GM18520 (cell line): ENCODE results near the gene SOX10.

Source experiments
- ATAC-seq: cut with Tn5 transposase; IDR thresholded peaks from one replicate; pipeline ENCODE4 v1.9.1; 2021; ENCODE audit not compliant: unreplicated experiment

The SOX10 gene

DNA sequence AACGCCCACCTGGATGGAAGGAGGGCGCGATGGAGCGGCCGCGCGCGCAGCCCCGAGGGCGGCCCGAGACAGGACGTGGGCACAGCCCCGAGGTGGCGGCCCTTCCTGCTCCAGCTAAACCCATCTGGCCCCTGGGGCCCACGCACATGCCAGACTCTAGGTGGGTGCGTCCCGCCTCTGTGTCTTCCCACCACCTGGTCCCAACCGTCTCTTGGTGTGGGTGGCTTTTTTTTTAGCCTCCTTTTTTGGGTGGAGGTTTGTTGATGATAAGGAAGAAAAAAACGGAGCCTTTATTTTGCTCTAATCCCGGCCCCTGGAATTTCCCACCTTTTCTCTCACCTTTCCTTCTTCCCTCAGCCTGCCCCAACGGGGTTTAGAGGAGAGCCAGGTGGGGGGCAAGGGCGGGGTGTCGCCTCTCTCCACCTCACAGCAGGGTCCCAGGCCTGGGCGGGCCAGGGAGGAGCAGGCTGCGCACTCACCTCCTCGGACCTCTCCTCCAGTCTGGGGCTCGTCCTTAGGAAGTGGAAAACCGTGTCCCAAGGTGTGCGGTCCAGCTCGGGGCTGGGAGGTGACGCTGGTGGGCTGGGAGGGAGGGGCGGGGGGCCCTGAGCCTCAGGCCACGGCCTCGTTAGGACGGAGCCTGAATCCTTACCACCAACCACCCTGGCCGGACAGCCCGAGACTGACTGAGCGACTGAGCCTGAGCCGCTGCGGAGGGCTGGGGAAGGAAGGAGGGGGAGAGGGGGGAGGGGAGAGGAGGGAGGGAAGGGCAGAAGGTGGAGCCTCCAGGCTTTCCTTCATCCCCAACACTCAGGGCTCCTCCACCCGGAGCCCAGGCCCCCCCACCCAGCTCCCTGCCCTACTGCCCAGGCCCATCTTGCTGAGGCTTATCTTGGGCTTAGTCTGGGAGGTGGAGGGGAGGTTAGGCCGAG, at the start of gene SOX10:
TSS of gene SOX10 (minus strand) at position 696 of the 932 bp plus-strand sequence. CDS start 771 bp downstream, outside the sequence.
- ATAC-seq: no peak

DNA sequence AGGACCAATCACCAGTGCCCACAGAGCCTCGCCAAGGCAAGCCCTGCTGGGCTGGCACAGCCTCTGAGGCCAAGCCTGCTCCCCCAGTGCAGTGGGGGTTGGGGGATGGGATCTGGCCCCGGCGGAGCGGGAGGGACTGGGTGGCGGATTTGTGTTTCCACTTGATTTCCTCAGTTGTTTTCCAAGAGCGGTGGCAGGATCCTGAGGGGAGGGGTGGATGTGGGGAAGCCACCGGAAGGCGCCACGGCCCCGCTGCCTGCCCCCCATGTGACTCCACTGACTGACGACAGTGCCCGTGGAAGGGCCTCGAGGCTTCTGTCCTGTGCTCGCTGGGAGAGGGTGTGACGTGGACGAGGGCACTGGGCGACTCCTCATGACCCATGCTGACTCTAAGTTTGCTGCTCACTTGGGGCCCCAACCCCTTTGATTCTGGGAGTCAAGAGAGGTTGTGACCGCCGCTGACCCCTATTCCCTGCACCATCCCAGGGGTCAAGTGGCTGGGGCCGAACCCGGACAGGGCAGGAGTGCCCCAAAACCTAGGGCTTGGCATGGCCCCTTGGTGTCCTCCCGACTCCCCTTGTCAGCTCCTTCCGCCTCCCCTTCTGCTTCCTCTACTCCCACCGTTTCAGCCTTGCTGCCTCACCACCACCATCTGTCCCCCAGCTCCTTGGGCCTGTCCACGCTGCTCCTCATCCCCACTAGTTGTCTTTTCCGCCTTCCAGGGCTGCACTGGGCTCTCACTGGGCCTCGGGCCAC, 49.3 kb upstream of the SOX10 start:
- no peak for ATAC-seq

DNA sequence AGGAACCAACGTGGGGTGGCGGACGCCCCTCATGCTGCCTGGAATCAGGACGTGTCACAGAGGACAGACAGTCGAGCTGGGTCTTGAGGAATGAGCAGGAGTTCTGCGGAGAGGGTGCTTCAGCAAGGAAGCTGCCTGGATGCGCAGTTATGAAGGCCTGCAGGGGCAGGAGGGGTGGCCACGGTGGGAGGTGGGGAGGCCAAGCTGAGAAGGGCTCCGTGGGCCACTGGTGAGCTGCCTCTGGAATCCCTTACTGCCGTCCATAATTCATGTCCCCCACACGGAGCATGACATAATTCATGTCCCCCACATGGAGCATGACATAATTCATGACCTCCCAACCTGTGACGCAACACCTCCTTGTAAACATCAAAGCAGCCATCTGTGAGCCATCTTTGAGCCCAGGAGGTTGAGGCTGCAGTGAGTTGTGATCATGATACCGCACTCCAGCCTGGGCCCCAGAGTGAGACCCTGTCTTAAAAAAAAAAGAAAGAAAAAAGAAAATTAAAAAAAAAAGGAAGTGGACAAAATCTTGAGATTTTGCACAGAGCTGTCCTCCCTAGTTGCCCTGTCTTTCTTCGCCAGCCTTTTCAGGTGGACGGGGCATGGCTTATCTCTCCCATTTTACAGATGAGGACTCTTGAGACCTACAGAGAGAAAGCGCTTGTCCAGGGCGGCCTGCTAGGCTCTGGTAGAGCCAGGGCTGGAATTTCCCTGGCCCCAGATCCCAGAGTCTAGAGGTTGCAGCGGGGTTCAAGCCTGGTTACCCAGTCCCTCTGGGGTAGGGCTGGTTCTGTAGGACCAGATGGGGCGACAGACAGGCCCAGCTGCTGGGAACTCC, 48.5 kb upstream of the SOX10 start:
- no peak for ATAC-seq

DNA sequence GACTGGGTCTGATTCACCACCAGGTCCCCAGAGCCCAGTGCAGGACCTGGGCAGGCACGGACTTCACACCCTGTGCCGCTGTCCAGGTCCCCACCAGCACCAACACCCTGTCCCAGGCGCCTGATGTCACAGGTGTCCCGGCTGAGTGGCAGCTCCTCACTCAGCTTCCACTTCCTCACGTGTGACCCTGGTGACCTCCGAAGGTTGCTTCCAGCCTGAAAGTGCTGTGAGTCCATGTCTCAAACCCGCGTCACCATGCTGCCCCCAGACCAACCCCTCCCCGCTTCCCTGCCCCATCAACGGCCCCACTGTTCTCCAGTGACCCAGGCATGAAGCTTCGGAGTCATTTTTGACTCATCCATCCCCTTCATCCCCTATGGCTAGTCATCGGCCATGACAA, 47.1 kb upstream of the SOX10 start:
- no peak for ATAC-seq

DNA sequence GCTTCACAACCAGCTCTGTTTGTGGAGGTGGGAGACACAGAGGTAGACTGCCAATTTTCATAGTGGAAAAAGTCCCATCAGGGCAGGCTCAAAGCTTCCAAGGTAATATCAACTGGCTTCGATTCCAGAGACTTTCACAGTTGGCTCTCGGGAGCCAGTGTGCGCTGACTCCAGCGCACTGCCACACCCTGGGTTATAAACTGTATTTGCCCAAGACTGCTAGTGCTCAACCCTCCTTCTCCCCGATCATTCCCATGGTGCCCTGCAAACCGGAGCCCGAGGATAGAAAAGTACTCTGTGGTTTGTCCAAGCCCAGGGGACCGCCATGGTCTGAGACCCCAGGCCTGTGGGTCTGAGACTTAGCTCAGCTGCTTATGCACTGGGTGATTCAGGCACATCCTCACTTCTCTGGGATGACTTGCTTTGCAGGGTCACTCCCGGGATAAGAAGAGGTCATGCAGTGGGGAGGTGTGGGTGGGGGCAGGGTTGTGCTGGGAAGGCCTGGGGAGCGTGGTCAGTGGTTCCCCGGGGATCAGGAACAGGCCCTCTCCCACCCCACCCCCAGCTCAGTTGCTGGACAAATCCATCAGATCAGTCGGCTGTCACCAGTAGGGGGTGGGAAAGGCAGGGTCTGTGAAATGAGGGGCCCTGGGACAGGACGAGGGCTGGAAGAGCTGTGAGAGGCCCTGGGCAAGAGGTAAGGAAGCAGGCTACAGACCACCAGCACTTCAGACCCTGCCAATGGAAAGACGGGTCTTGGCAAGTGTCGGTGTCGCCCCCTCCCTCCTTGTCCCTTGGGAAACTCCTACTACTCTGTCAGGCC, 46.2 kb upstream of the SOX10 start:
- no peak for ATAC-seq

DNA sequence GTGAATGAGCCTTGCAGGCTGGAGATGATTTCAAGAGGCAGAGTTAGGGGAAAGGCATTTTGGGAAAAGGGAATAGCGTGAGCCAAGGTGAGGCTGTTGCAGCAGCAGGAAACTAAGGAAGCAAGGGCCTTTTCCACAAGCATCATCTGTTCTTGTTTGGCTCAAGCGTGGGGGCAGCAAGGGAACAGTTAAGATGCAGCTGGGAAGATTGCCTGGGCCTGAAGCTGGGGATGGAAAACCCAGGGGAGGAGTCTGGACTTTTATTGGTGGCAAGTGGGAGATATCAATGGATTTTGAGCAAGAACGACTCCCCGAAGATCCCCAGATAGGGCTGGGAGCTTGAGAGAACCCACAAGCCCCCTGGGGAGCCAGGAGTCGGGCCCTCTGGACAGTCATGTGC, 45.5 kb upstream of the SOX10 start:
- no peak for ATAC-seq

DNA sequence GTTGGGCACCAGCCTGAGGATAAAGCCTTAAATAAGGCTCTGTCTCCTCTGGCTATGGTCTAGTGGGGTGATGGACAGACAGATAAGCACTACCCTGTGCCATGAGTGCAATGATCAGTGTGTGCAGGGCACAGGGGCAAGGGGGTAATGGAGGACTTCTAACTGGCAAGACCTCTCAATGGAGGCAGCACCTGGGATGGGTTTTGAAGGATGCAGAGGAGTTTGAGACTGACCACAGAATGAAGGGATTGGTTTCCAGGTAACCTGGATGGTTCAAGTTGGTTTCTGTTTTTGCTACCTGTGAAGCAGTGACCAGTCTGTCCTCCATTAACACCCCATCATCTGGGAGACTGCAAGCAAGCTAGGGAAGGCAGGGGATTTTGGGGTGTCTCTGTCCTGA, 45.0 kb upstream of the SOX10 start:
- ATAC-seq: no peak

DNA sequence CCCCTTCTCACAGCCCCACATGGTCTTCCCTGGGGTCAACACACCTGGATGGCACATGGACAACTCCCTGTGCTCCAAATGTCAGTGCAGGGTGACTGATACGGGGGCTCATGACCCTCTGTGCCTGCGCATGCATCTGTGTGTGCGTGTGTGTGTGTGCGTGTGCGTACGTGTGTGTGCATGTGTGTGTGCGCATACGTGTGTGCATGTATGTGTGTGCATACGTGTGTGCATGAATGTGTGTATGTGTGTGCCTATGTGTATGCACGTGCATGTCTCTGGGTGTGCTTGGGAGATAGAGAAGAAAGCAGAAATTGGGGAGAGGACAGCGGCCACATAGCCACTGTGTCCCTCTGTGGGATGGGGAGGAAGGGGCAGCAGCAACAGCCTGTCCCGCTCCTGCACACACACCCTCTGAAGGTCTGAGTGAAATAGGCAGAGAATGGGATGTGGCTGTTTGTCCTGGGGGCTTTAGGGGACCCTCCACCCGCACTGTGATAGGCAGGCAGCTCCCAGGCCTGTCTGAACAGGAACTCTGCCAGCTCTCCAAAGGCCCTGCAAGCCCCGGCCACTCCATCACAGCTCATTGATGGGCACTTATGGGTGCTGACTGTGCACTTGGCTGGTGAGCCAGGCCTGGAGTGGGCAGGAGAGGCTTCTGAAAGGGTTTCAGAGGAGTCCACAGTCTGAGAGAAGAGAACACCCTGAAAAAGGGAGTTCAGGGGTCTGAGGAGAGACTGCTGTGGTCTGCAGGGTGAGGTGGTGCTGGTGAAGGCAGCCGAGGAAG, 44.2 kb upstream of the SOX10 start:
- no peak for ATAC-seq

DNA sequence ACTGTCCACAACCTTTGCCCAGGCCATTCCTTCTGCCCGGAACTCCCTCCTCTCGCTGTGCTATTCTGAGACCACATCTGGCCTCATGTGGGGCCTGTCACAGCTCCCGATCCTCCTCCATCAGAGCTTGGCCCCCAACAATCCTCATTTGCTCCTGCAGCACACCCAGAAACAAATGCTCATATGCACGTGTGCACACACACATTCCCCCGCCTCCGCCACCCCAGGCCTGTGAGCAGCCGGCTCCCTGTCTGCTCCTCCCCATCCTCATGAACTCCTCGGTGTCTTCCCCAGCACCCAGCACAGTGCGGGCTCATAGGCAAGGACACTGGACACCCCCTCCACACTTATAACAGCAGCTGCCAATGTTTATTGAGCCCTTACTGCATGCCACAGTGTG, 43.1 kb upstream of the SOX10 start:
- ATAC-seq: no peak

DNA sequence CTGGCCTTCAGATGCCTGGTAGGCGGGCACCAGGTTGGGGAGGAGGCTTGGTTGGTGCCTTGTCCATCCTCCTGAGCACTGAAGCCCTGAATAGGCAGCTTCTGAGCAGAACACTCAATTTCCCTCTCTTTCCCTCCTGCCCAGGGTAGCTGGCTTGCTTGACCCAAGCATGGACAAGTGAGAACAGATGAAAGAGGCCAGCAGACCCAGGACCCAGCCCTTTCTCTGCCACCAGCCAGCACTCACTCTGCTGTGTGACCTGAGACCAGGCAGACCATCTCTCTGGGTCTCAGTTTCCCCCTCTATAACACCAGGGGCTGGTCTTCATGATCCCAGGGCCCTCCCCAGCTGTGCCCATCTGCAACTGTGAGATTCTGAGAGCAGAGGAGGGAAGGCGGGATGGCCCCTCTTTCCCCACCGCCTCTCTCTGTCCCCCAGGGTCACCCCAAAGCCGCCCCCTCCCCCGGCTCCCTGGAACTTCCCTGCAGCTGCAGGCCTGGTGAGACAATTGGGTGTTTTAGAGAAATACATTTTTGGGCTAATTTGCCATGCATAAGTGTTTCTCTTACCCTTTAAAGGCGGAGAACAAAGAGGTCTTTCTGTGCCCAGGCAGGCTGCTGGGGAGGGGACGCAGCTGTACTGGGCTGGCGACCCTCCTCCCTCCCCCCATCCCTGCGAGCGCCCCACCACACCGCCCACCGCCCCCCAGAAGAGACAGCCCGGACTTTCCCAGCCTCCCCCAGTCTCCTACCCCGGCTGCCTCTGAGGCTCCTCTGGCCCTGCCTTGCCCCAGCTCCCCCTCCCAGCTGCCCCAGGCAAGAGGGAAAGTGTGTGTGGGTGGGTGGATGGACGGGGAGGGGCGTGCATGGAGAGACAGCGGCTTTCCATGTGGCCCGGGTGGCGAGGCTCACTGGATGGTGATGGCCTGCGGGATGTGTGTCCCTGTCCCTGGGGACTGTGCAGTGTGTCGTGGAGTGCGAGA, 42.1 kb upstream of the SOX10 start:
- no peak for ATAC-seq

DNA sequence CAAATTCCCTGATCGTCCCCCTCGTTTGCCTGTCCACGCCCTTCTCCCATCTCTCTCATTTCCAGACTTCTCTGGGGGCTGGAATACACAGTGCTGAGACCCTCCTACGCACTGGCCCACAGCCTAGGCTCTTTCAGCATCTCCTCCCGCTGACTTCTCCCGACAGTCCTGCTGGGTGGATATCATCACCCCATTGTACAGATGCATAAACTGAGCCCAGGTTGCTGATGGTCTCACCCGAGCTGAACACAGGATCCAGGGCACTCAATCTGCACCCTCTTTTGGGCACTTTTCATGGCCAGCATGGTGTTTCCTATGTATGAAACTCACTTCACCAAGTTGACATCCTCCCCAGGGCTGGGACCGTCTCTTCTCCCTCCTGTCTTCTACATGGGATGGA, 41.2 kb upstream of the SOX10 start:
- ATAC-seq: no peak

DNA sequence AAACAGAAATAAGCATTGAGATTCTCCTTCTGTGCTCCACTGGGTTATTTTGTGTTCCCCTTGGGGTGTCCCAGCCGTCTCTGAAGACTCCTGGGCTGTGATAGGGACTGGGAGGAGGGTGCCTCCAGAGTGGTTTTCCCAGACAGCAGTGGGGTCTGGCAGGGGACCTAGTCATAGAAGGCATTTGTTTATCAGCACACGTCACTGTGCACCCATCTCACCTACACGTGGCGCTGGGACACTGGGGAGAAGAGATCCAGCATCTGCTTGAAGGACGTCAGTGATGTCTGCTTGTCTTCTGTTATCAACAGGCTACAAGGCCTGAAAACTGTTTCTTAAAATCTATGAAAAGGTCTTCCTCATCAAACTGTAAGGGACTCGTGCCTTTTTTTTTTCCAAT, 38.7 kb upstream of the SOX10 start:
- no peak for ATAC-seq

DNA sequence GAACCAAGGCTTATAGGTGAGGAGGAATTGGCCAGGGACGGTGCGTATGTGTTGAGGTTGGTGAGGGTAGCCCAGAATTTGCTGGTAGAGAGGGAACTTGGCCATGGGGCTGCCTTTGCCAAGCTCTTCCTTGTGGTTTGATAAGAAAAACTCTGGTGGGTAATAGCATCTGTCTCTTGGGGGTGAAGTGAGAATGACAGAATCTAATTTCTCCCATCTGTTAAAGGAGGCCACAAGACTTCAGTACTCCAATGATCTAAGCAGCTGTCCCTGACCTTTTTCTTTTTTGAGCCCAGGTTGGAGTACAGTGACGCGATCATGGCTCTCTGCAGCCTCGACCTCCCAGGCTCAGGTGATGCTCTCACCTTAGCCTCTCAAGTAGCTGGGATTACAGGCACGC, 36.9 kb upstream of the SOX10 start:
- no peak for ATAC-seq

DNA sequence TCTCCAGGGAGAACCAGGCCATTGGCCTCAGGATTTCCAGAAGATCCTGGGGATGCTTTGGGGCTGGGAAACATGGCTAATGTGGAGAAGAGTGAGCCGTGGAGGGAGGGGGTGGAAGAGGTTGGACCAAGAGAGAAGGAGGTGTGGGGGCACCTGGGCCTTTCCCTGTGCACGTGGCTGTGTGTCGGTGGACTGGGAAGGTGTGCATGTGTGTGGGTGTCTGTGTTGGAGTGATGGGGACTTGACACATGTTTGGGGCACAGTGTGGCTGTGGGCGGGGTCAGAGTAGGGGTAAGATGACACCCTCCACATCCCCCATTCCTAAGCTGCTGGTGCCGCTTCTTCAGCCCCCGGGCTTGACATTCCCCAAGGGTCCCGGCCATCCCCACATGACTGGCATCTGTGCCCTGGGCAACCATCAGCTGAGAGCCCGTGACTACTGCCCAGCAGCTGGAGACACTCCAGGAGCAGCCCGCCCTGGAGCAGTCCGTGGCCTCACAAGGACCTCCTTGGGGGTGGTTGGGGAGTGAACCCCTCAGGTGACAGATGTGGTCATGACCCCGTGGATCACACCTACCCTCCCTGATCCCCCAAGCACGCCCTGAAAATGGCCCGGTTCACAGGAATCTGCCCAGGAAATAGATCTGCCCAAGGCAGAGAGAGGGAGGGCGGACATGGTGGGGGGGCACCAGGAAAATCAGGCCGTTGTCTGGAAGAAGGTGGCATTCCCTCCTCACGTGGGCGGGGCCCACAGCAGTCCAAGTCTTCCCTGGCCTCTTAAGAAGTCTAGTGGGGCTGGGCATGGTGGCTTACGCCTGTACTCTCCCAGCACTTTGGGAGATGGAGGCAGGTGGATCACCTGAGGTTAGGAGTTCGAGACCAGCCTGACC, 34.8 kb upstream of the SOX10 start:
- ATAC-seq: no peak

DNA sequence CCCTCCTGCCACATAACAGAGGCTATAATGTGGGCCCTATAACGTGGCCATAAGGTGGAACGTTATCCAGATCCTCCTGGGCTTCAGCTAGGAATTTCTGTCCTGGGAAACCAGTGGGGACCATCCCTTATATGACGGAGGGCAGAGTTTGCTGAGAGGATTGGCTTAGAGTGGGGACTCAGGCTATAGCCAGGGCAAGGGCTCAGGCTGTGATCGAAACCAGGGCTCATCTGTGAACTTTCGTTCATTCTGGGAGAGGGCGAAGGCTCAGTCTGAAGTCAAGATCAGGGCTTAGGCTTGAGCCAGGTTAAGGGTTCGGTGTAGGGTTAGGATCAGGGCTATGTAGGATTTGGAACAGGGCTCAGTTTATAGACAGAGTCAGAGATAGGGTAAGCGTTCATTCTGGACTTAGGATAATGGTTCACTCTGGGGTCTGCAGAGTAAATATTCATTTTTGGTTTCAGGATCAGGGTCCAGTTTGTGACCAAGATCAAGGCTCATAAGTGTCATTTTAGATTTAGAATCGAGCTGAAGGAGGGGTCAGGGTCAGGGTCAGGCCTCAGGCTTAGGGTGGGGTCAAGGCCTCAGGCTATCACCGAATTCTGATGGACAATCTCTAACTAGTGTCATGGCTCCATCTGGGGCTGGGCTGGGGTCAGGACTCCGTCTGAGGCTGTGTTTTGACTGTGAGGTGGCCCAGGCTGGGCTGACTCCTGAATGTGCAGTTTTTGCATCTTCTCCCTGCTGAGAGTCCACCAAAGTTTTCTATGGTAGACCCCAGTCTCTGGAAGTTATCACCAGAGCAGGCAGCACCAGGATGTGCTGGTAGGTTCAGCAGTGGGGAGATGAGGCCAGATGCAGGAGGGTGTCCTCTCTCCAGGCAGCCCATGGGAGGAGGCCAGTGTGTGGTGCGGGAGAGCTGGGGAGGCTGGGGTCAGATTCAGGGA, 33.9 kb upstream of the SOX10 start:
- ATAC-seq: no peak

DNA sequence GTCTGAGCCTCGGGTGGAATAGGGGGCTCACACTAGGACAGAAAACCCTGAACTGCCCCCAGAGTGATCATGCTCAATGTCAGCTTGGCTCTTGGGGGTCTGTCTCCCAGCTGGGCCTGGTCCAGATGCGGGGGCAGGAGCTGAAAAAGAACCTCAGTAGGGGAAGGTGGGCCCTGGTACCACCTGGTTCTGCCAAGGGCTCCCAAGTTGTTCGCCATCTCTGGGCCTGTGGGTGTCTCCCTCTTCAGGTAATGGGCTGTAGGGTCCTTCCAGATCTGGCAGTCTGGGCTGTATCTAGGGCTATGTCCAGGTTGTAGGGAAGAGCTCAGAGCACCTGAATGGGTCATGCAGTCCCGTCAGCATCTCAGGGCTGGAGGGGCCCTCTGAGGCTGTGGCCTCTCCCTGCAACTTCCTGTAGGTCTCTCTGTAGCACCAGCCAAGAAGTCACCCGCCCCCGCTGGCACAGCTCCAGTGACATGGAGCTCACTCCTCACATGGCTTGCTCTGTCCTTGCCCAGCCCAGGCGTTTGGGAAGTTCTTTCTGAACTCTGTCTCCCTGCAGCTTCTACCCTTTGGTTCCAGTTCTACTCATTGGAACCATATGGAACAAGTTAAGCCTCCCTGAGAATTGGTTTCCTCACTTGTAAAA, 33.0 kb upstream of the SOX10 start:
- ATAC-seq: no peak
